ENCODE results near the gene GFPT2.

GFPT2 gene

GRCh38 chr5:180281706-180282105 is 71.4 kb downstream of the GFPT2 start:
- Histone ChIP-seq H3K4me1 (ENCODE audit: control insufficient read depth, low read depth, low read length) (no peaks in the 10 kb centered on the region), H3K9me3 (ENCODE audit: control insufficient read depth, low read depth, low read length) (no peaks in the 10 kb centered on the region), H3K9ac (ENCODE audit: low read length) (no peak overlapping the region), H3K27me3 (ENCODE audit: control insufficient read depth, insufficient read depth, low read length) (no peaks in the 10 kb centered on the region), H3K27ac (ENCODE audit: low read length) (no peak overlapping the region), H3K4me3 (ENCODE audit: low read length) (no peak overlapping the region), H3K36me3 (ENCODE audit: control insufficient read depth, low read depth, low read length) (peaks cover 23% of the 10 kb centered on the region)

DNA sequence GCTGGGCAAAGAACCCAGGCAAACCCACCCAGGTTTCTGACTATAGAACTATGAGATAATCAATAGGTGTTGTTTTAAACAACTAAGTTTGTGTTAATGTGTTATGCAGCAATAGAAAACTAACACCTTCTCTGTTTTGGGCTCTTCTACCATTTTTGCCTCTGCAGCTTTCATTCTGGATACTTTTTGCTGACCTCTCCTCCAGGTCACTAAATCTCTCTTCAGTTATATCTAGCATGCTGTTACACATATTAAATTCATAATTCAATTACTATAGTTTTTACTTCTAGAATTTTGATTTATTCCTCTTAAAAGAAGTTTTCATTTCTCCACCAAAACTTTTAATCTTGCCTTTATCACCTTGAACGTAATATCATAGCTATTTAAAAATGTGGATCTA is 78.4 kb downstream of the GFPT2 start:
- peaks cover 14% of the 10 kb centered on the region for H3K36me3 ChIP-seq (ENCODE audit: control insufficient read depth, low read depth, low read length)
- H3K4me1 ChIP-seq (ENCODE audit: control insufficient read depth, low read depth, low read length), result no peaks in the 10 kb centered on the region
- H3K27ac ChIP-seq (ENCODE audit: low read length), result no peak overlapping the region
- no peaks in the 10 kb centered on the region for H3K27me3 ChIP-seq (ENCODE audit: control insufficient read depth, insufficient read depth, low read length)
- no peak overlapping the region for H3K9ac ChIP-seq (ENCODE audit: low read length)
- H3K9me3 ChIP-seq (ENCODE audit: control insufficient read depth, low read depth, low read length), result no peaks in the 10 kb centered on the region
- H3K4me3 ChIP-seq (ENCODE audit: low read length), result no peak overlapping the region

GRCh38 chr5:180271221-180271620 is 81.9 kb downstream of the GFPT2 start:
- H3K27me3 ChIP-seq (ENCODE audit: control insufficient read depth, insufficient read depth, low read length), result no peaks in the 10 kb centered on the region
- H3K4me1 ChIP-seq (ENCODE audit: control insufficient read depth, low read depth, low read length), result no peaks in the 10 kb centered on the region
- peaks cover 5% of the 10 kb centered on the region for H3K9me3 ChIP-seq (ENCODE audit: control insufficient read depth, low read depth, low read length)
- no peak overlapping the region for H3K4me3 ChIP-seq (ENCODE audit: low read length)
- no peak overlapping the region for H3K9ac ChIP-seq (ENCODE audit: low read length)
- peaks cover 15% of the 10 kb centered on the region for H3K36me3 ChIP-seq (ENCODE audit: control insufficient read depth, low read depth, low read length)
- no peak overlapping the region for H3K27ac ChIP-seq (ENCODE audit: low read length)

DNA sequence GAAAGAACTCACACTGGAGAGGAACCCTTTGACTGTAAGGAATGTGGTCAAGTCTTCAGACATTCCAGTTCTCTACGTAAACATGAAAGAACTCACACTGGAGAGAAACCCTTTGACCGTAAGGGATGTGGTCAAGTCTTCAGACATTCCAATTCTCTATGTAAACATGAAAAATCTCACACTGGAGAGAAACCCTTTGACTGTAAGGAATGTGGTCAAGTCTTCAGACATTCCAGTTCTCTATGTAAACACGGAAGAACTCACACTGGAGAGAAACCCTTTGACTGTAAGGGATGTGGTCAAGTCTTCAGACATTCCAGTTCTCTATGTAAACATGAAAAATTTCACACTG is 93.9 kb downstream of the GFPT2 start:
- Histone ChIP-seq H3K4me3 (ENCODE audit: low read length) (no peak overlapping the region), H3K36me3 (ENCODE audit: control insufficient read depth, low read depth, low read length) (peaks cover 53% of the 10 kb centered on the region), H3K27me3 (ENCODE audit: control insufficient read depth, insufficient read depth, low read length) (no peaks in the 10 kb centered on the region), H3K9me3 (ENCODE audit: control insufficient read depth, low read depth, low read length) (peaks cover 70% of the 10 kb centered on the region), H3K9ac (ENCODE audit: low read length) (no peak overlapping the region), H3K27ac (ENCODE audit: low read length) (no peak overlapping the region), H3K4me1 (ENCODE audit: control insufficient read depth, low read depth, low read length) (no peaks in the 10 kb centered on the region)

DNA sequence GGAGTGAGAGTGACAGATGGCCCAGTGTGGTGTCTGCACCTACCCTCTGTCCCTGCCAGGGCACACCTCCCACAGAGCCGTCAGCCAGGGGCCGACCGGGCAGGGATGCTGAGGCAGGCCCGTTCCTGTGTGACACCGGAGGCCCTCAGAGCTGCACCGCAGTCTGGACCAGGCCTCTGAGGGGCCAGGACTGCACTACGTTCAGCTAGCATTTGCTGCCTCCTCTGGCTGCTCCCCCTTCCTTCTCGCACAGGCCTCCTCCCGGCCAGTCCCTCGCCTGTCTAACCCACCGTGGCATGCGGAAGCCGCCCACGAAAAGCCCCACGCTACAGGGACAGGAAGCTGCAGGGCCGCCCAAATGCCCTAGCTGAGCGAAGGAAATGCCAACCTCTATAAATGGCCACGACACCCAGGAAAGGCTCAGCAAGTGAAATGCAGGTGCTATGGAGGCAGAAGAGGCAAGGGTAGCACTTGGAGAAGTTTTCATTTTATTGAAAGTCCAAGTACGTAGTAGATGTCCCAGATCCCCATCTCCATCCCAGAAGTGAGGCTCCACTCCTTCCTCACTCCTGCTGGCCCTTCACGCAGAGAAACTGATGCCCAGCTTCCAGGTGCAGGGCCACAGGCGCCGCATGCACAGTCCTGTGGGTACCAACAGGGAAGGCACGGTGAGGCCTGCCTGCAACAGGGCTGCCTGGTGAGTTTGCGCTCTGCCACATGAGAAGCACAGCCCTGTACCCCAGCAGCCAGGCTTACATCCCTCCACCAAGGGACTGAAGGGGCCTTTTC is 99.9 kb downstream of the GFPT2 start:
- Histone ChIP-seq H3K9me3 (ENCODE audit: control insufficient read depth, low read depth, low read length) (peaks cover 39% of the 10 kb centered on the region), H3K4me3 (ENCODE audit: low read length) (no peak overlapping the region), H3K36me3 (ENCODE audit: control insufficient read depth, low read depth, low read length) (peaks cover 25% of the 10 kb centered on the region), H3K27me3 (ENCODE audit: control insufficient read depth, insufficient read depth, low read length) (no peaks in the 10 kb centered on the region), H3K27ac (ENCODE audit: low read length) (no peak overlapping the region), H3K9ac (ENCODE audit: low read length) (no peak overlapping the region), H3K4me1 (ENCODE audit: control insufficient read depth, low read depth, low read length) (no peaks in the 10 kb centered on the region)

DNA sequence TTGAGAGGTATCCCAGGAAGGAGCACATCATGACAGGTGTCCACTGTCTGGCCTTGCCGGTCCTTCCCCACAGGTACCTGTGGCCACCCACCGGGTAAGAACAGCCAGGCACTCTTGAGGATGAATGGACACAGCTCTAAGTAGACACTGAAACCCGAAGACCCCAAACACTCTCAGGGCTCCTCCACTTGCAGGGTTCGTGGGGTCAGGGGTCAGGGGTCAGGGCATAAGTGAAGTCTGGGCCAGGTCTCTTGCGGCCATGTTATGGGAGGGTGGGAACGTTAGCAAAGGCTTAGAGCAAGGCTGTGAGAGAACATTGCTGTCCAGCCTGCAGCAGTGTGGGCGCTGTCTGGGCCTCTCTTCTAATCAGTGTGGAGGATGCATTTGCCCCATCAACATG is 101.2 kb downstream of the GFPT2 start:
- no peak overlapping the region for H3K27ac ChIP-seq (ENCODE audit: low read length)
- no peak overlapping the region for H3K9ac ChIP-seq (ENCODE audit: low read length)
- H3K4me1 ChIP-seq (ENCODE audit: control insufficient read depth, low read depth, low read length), result no peaks in the 10 kb centered on the region
- no peaks in the 10 kb centered on the region for H3K27me3 ChIP-seq (ENCODE audit: control insufficient read depth, insufficient read depth, low read length)
- peaks cover 27% of the 10 kb centered on the region for H3K9me3 ChIP-seq (ENCODE audit: control insufficient read depth, low read depth, low read length)
- no peak overlapping the region for H3K4me3 ChIP-seq (ENCODE audit: low read length)
- H3K36me3 ChIP-seq (ENCODE audit: control insufficient read depth, low read depth, low read length), result peaks cover 23% of the 10 kb centered on the region

- Histone ChIP-seq H3K4me3 (ENCODE audit: low read length) (no peak overlapping the region), H3K36me3 (ENCODE audit: control insufficient read depth, low read depth, low read length) (peaks cover 24% of the 10 kb centered on the region), H3K9me3 (ENCODE audit: control insufficient read depth, low read depth, low read length) (peaks cover 21% of the 10 kb centered on the region)
Observed at GRCh38 chr5:180251141-180251540, 102.0 kb downstream of the GFPT2 start.

More at GRCh38 chr5:180251141-180251540, 102.0 kb downstream of the GFPT2 start:
- Histone ChIP-seq H3K27me3 (ENCODE audit: control insufficient read depth, insufficient read depth, low read length) (no peaks in the 10 kb centered on the region), H3K27ac (ENCODE audit: low read length) (no peak overlapping the region), H3K4me1 (ENCODE audit: control insufficient read depth, low read depth, low read length) (no peaks in the 10 kb centered on the region), H3K9ac (ENCODE audit: low read length) (no peak overlapping the region)
